ENCODE results near the gene OSBPL10.

DNA sequence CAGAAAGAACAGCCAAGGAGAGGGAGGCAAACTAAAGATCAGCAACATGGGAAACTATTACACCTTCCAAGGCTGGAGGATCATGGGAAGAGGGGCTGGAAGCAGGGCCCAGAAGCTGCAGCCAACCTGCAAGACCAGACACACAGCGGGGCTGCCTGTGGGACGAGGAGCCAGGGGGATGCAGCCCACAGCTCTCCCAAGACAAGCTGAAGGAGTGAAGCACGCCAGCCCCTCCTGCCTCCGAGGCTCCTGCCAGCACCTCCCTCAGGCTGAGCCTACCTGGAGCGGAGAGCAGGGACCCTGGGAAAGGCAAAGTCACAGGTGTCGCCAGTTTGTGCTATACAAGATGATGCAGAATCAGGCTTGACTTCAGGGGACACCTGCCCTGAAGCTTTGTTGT is 133.3 kb downstream of the OSBPL10 start:
- TF ChIP-seq POLR2A (IDR thresholded peaks at IDR 0.05) (no peak), EP300 (IDR thresholded peaks at IDR 0.05) (no peak)
- TF ChIP-seq, protein P1, sequence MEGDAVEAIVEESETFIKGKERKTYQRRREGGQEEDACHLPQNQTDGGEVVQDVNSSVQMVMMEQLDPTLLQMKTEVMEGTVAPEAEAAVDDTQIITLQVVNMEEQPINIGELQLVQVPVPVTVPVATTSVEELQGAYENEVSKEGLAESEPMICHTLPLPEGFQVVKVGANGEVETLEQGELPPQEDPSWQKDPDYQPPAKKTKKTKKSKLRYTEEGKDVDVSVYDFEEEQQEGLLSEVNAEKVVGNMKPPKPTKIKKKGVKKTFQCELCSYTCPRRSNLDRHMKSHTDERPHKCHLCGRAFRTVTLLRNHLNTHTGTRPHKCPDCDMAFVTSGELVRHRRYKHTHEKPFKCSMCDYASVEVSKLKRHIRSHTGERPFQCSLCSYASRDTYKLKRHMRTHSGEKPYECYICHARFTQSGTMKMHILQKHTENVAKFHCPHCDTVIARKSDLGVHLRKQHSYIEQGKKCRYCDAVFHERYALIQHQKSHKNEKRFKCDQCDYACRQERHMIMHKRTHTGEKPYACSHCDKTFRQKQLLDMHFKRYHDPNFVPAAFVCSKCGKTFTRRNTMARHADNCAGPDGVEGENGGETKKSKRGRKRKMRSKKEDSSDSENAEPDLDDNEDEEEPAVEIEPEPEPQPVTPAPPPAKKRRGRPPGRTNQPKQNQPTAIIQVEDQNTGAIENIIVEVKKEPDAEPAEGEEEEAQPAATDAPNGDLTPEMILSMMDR (IDR thresholded peaks at IDR 0.05): no peak

Data from ovary (tissue), 3 donors.